GM12878 (cell line): ENCODE data around the gene ADAMTS2. TPM values are rescaled to one million over a fixed set of nuclear protein-coding genes. Genes with fewer than 3 reads are reported as not detected.

ENCODE experiments used
- ATAC-seq: fragments of 200-7000 bp; cut with Tn5 transposase; 3 replicates; pipeline ENCODE4 v1.9.1; 2020; ENCODE audit warnings: mild to moderate bottlenecking, moderate library complexity
- BruUV-seq: library from RNA; stranded (reverse); fragments of 400-500 nt; replicated peaks from 2 replicates; lab custom pipeline; 2021; lab: Mats Ljungman, UMichigan
- CTCF ChIA-PET: fragments of 300-600 bp; sonication (Branson Sonifier 250); formaldehyde crosslinking; extraction: SDS; loops from one replicate; lab custom pipeline; 2021; ENCODE audit warnings: inconsistent platforms; lab: Yijun Ruan, JAX
- POLR2A ChIA-PET: fragments of 350-600 bp; formaldehyde crosslinking; extraction: SDS; loops from one replicate; lab custom pipeline; 2021; ENCODE audit warnings: inconsistent platforms; lab: Charles Lee
- RAD21 ChIA-PET: fragments of 300-600 bp; sonication (Branson Sonifier 250); formaldehyde crosslinking; loops from one replicate; lab custom pipeline; 2023; ENCODE audit warnings: antibody characterized with exemption; ENCODE audit not compliant: unreplicated experiment; lab: Charles Lee
- SMC1A ChIA-PET: fragments of 300-600 bp; sonication (Branson Sonifier 250); formaldehyde crosslinking; loops from one replicate; lab custom pipeline; 2023; ENCODE audit not compliant: unreplicated experiment, uncharacterized antibody; lab: Charles Lee
- DNase-seq: peaks from one replicate; pipeline ENCODE4 v3.0.0-alpha.2; 2011; ENCODE audit warnings: low read depth, low spot score
- FAIRE-seq: peaks from 3 replicates; lab custom pipeline; 2011; peaks lifted over from hg19 to GRCh38; lab: Jason Lieb, UNC
- H2AFZ ChIP-seq: 2 replicates; pipeline ENCODE4 v1.6.0; 2011; ENCODE audit warnings: low read depth, low read length, control low read depth; ENCODE audit not compliant: control insufficient read depth
- H3K27ac ChIP-seq: 2 replicates; pipeline ENCODE4 v1.5.1; 2011; ENCODE audit warnings: control low read depth; ENCODE audit not compliant: control insufficient read depth, insufficient read depth
- H3K27me3 ChIP-seq, 2 experiments: replicated peaks in 1 of 2; 2 replicates each; pipeline versions ENCODE4 v1.6.0 to v1.6.1; 2011; ENCODE audit warnings: low read length in 1 of 2; ENCODE audit not compliant: control insufficient read depth in 2 of 2, insufficient read depth in 2 of 2
- H3K36me3 ChIP-seq, 2 experiments: 2 replicates each; pipeline ENCODE4 v1.5.1; 2011; ENCODE audit warnings: low read length in 1 of 2; ENCODE audit not compliant: control insufficient read depth in 2 of 2, insufficient read depth in 2 of 2
- H3K4me1 ChIP-seq: 2 replicates; pipeline ENCODE4 v1.6.1; 2011; ENCODE audit warnings: mild to moderate bottlenecking, low read length, moderate library complexity, mixed read lengths; ENCODE audit not compliant: control insufficient read depth, insufficient read depth
- H3K4me2 ChIP-seq: 2 replicates; pipeline ENCODE4 v1.6.0; 2011; ENCODE audit warnings: control low read depth; ENCODE audit not compliant: control insufficient read depth, insufficient read depth
- H3K4me3 ChIP-seq: fragments of 200-600 bp; sonication (generic); 2 replicates; pipeline ENCODE4 v1.5.1; 2016
- H3K79me2 ChIP-seq: 2 replicates; pipeline ENCODE4 v1.6.0; 2011; ENCODE audit warnings: low read length; ENCODE audit not compliant: control insufficient read depth, insufficient read depth
- H3K9ac ChIP-seq: 2 replicates; pipeline ENCODE4 v1.8.0; 2011; ENCODE audit warnings: low read length, control low read depth, mixed read lengths; ENCODE audit not compliant: control insufficient read depth, insufficient read depth
- H3K9me3 ChIP-seq: replicated peaks from 3 replicates; pipeline ENCODE4 v1.5.1; 2011; ENCODE audit warnings: mild to moderate bottlenecking, low read length; ENCODE audit not compliant: control insufficient read depth, insufficient read depth
- H4K20me1 ChIP-seq: 2 replicates; pipeline ENCODE4 v1.6.0; 2011; ENCODE audit not compliant: control insufficient read depth, insufficient read depth
- ASH2L ChIP-seq: fragments of 300-600, 200-600 bp; sonication (generic); IDR thresholded peaks from 2 replicates; pipeline ENCODE4 v1.6.1; 2017; ENCODE audit warnings: low read depth, mild to moderate bottlenecking, borderline replicate concordance
- BHLHE40 ChIP-seq, 2 experiments: fragments of 450-650 bp in 1 of 2; IDR thresholded peaks; 2 replicates each; pipeline ENCODE4 v1.6.1; 2011 to 2017; ENCODE audit warnings: low read depth in 2 of 2, borderline replicate concordance in 1 of 2, improper control_type of control experiment in 1 of 2, low read length in 1 of 2, mild to moderate bottlenecking in 1 of 2
- BRCA1 ChIP-seq: IDR thresholded peaks from 2 replicates; pipeline ENCODE4 v1.6.1; 2011; ENCODE audit warnings: low read depth, low read length, improper control_type of control experiment
- HDAC2 ChIP-seq: fragments of 200-600 bp; sonication (generic); IDR thresholded peaks from 2 replicates; pipeline ENCODE4 v1.6.1; 2017
- RELA ChIP-seq: fragments of 450-650 bp; IDR thresholded peaks from 2 replicates; pipeline ENCODE4 v1.8.0; 2014; ENCODE audit warnings: borderline replicate concordance; ENCODE audit not compliant: partially characterized antibody
- SMAD5 ChIP-seq: IDR thresholded peaks from 2 replicates; pipeline ENCODE4 v1.6.1; 2016; ENCODE audit warnings: antibody characterized with exemption, low read depth
- WGBS: methylation state at CpG from one replicate; pipeline ENCODE4 v1.1.6; 2016; ENCODE audit warnings: low lambda C conversion rate; ENCODE audit not compliant: insufficient replicate concordance, insufficient coverage; ENCODE audit errors: missing lambda C conversion rate; 5-methylcytosine and 5-hydroxymethylcytosine counted together
- in situ Hi-C: fragments of 300-500 bp; cut with MboI; formaldehyde crosslinking; loops from 9 replicates; pipeline ENCODE4 v1.14.3; 2018; ENCODE audit warnings: mixed read lengths
- intact Hi-C: fragments of 100-400 bp; cut with micrococcal nuclease; formaldehyde crosslinking; loops from one replicate; pipeline ENCODE4 v1.14.2; 2022; ENCODE audit not compliant: unreplicated experiment
- polyA plus RNA-seq, 11 experiments: library from polyadenylated mRNA; depleted of rRNA in 4 of 11; unstranded in 6 of 11; stranded (reverse) in 5 of 11; fragments of >200 nt; fragmentation: Nextera tagmentation in 4 of 11; fragmentation: Illumina TruSeq in 1 of 11; extraction: Ambion mirVana in 4 of 11; extraction: Trizol in 1 of 11; gene quantifications; 1 replicate in 1 of 11; 2 replicates in 10 of 11; pipeline versions ENCODE4 v1.2.1 to v1.2.3, GENCODE V29; 2011 to 2016; ENCODE audit warnings: inconsistent platforms in 2 of 11, missing spikeins in 2 of 11, low read depth in 1 of 11
- total RNA-seq, 4 experiments: library from RNA; depleted of rRNA in 3 of 4; stranded (reverse); fragments of >200 nt in 3 of 4; fragmentation: Illumina TruSeq in 1 of 4; extraction: Trizol in 1 of 4; gene quantifications; 2 replicates each; pipeline versions ENCODE4 v1.2.1 to v1.2.3, GENCODE V29; 2013 to 2021
- TF ChIP-seq, protein P1 (sequence below), 3 experiments: IDR thresholded peaks in 2 of 3; conservative IDR thresholded peaks in 1 of 3; 2 replicates each; pipeline ENCODE4 v1.5.1; 2011; ENCODE audit warnings: low read depth in 3 of 3, low read length in 3 of 3, mild to moderate bottlenecking in 3 of 3, control low read depth in 2 of 3, moderate library complexity in 2 of 3, inconsistent platforms in 1 of 3, mixed read lengths in 1 of 3; ENCODE audit not compliant: control insufficient read depth in 2 of 3, insufficient read depth in 1 of 3; ENCODE audit errors: extremely low read depth in 1 of 3
- TF ChIP-seq, protein P2 (sequence below): fragments of 450-650 bp; IDR thresholded peaks from 2 replicates; pipeline ENCODE4 v1.6.1; 2016; ENCODE audit warnings: mild to moderate bottlenecking

The ADAMTS2 gene
- total and polyA plus RNA-seq, 10 of the 15 experiments (the other 5 are each of a cell fraction or from before 2014, with no cell fraction given), result 0.03 to 0.05 TPM; not detected in 8

DNA sequence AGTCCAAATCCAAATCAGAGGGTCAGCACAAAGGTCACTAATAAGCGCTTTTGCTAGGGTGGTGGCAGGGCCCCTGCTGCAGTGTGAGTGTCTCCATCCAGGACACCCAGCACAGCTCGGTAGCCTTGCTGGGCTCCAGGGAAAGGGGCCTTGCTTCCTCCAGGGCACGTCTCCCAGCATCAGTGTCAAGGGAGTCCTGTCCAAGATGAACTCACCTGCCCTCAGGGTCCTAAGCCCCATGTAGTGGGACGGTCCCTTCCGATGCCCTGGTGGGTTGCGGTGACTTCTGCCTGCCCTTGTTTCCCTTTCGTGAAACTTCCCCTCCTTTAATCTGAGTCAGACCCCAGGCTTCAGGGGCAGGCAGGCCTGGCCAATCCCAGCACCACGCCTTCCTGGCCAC lies 183.4 kb downstream of the ADAMTS2 start (continued):
- TF ChIP-seq, protein P1, sequence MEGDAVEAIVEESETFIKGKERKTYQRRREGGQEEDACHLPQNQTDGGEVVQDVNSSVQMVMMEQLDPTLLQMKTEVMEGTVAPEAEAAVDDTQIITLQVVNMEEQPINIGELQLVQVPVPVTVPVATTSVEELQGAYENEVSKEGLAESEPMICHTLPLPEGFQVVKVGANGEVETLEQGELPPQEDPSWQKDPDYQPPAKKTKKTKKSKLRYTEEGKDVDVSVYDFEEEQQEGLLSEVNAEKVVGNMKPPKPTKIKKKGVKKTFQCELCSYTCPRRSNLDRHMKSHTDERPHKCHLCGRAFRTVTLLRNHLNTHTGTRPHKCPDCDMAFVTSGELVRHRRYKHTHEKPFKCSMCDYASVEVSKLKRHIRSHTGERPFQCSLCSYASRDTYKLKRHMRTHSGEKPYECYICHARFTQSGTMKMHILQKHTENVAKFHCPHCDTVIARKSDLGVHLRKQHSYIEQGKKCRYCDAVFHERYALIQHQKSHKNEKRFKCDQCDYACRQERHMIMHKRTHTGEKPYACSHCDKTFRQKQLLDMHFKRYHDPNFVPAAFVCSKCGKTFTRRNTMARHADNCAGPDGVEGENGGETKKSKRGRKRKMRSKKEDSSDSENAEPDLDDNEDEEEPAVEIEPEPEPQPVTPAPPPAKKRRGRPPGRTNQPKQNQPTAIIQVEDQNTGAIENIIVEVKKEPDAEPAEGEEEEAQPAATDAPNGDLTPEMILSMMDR (IDR thresholded peaks at IDR 0.05 in 2 of 3, conservative IDR thresholded peaks at IDR 0.05 in 1 of 3; ENCODE audit: control insufficient read depth in 2 of 3, extremely low read depth in 1 of 3, insufficient read depth in 1 of 3, low read depth in 3 of 3, low read length in 3 of 3), result no peak
- TF ChIP-seq RELA, result no peak
- TF ChIP-seq, all 136 proteins: peak for 0

DNA sequence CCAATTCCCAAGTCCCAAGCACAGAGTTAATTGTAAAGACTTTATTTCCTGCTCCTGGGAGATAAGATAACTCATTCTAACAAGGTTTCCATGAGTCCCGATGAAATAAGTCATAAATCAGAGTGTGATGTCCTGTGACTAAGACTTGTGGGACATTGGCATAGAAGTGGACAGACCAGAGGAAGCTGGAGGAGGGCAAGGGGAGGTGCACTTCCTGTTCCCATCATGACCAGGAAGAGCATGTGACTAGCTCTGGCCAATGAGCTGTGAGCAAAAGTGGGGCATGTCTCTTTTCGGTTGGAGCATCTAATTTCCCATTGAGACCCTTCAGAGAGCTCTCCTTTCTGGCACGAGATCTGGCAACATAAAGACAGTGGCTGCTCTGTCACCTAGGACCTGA lies 184.7 kb downstream of the ADAMTS2 start:
- H2AFZ ChIP-seq, result no peak overlapping the region
- no peaks in the 10 kb centered on the region for H3K79me2 ChIP-seq
- 18% methylated on average over 3 of the region's 3 CpGs for WGBS
- TF ChIP-seq HDAC2, result no peak
- TF ChIP-seq, all 136 proteins: peak for 0
- Histone ChIP-seq H3K9ac (no peak overlapping the region), H3K27me3 (no peaks in the 10 kb centered on the region), H3K4me3 (no peak overlapping the region), H3K4me2 (no peak overlapping the region), H3K4me1 (no peaks in the 10 kb centered on the region), H3K27ac (no peak overlapping the region), H3K9me3 (no peaks in the 10 kb centered on the region; the same call in 2 of the 3 replicates), H4K20me1 (no peaks in the 10 kb centered on the region), H3K36me3 (no peaks in the 10 kb centered on the region)
- BruUV-seq, result no TSS peak
- FAIRE-seq, result no peak
- ChIA-PET CTCF (no interaction called here), POLR2A (no interaction called here), RAD21 (no interaction called here), SMC1A (no interaction called here)
- DNase-seq, result no peak
- in situ Hi-C loops (no loop called here), intact Hi-C loops (no loop called here)
- ATAC-seq, result no peak

DNA sequence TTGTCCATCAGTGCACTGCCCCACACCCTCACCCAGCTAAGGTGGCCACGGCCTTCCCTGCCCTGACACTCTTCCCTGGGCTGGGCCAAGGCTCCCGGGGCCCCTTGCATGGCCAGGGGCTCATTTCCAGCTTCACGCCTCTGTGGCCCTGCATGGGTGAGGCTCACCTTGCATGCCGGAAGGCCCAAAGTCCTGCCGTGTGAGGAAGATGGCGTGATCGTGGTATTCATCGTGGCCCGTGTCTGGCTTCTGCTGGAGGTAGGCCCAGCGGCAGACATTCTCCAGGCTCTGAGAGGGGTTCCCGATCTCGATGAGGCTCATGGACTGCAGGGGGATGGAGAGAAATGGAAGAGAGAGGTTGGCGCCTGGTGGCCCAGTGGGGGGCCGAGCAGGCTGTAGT lies 186.7 kb downstream of the ADAMTS2 start:
- no peaks in the 10 kb centered on the region for H4K20me1 ChIP-seq
- in situ Hi-C loops (no loop called here), intact Hi-C loops (no loop called here)
- H3K4me1 ChIP-seq, result no peaks in the 10 kb centered on the region
- DNase-seq, result no peak
- H3K27ac ChIP-seq, result no peak overlapping the region
- ChIA-PET POLR2A (no interaction called here), SMC1A (no interaction called here), RAD21 (no interaction called here), CTCF (no interaction called here)
- H3K9me3 ChIP-seq, result peaks cover 2% of the 10 kb centered on the region; the same call in 1 of the 3 replicates
- 51% methylated on average over 14 of the region's 14 CpGs for WGBS
- TF ChIP-seq SMAD5 (no peak), BRCA1 (no peak), ASH2L (no peak), BHLHE40 (IDR thresholded peaks at IDR 0.05; ENCODE audit: borderline replicate concordance in 1 of 2, low read depth in 2 of 2, low read length in 1 of 2) (no peak)
- TF ChIP-seq, protein P2, sequence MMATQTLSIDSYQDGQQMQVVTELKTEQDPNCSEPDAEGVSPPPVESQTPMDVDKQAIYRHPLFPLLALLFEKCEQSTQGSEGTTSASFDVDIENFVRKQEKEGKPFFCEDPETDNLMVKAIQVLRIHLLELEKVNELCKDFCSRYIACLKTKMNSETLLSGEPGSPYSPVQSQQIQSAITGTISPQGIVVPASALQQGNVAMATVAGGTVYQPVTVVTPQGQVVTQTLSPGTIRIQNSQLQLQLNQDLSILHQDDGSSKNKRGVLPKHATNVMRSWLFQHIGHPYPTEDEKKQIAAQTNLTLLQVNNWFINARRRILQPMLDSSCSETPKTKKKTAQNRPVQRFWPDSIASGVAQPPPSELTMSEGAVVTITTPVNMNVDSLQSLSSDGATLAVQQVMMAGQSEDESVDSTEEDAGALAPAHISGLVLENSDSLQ, result no peak
- no TSS peak for BruUV-seq
- H3K36me3 ChIP-seq, result no peaks in the 10 kb centered on the region
- H3K9ac ChIP-seq, result no peak overlapping the region
- H3K4me3 ChIP-seq, result no peak overlapping the region
- no peaks in the 10 kb centered on the region for H3K79me2 ChIP-seq
- no peak overlapping the region for H3K4me2 ChIP-seq
- H3K27me3 ChIP-seq, result no peaks in the 10 kb centered on the region
- no peak for ATAC-seq
- FAIRE-seq, result no peak
- H2AFZ ChIP-seq, result no peak overlapping the region
